GM18873 (cell line): ENCODE data around the gene EDN1.

Experiments
- ATAC-seq: cut with Tn5 transposase; IDR thresholded peaks from one replicate; pipeline ENCODE4 v1.9.1; 2021; ENCODE audit warnings: mild to moderate bottlenecking, moderate library complexity, moderate number of reproducible peaks; ENCODE audit not compliant: unreplicated experiment, low FRiP score

Gene EDN1

GRCh38 chr6:12289933-12290820, at the start of gene EDN1:
Gene EDN1 (plus strand): TSS chr6:12290361. CDS start chr6:12290630, 269 bp downstream.
- ATAC-seq = peak; percentile 65

- ATAC-seq = no peak
Observed at GRCh38 chr6:12241493-12242175, 48.5 kb upstream of the EDN1 start.

DNA sequence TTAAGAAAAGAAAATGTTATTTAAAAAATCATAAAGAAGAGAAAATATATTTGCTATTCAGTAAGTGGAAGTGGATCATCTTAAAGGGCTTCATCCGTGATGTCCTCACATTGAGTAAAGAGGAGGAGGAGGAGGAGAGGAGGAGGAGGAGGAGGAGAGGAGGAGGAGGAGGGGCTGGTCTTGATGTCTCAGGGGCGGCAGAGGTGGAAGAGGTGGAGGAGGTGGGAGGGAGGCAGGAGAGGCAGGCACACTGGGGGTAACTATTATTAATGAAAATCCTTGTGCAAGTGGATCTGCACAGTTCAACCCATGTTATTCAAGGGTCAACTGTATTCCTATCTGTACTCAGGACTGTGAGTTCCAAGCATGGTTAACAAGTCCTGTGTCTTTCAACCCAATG, 47.0 kb upstream of the EDN1 start:
- no peak for ATAC-seq

DNA sequence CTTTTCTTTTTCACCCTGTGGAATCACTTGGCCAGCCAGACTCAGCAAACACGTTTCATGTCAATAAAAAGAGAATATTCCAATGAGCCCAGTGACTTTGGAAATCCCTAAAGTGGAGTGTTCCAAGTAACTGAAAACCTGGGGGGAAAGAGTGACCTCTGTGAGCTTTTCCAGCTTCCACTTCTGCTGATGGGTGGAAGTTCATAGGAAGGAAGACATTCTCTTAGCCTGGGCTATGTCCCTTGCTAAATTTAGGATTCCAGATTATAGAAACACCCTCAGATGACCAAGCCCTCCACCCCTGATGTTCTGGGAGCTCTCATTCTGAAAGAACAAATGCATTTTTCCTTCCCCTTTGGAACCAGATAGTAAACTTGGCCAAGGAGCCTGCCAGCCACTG, 44.8 kb upstream of the EDN1 start:
- no peak for ATAC-seq

- ATAC-seq = no peak
Observed at GRCh38 chr6:12245763-12246718, 44.1 kb upstream of the EDN1 start.

DNA sequence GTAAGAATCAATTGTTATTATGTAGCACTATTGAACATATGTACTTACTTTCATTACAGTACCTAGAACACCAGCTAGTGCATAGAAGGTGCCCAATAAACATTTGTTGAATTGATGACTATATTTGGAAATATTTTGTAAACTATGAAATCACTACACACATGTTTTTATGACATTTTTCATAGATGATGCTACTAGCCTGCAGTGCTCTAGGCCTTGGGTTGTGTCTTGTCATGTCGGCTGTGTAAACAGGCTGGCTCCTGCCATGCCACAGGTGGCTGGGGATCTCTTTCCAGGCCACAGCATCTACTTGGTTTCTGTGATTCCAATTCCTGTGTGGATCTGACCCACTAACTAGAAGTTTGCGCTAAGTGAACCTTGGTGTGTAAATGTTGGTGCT, 43.3 kb upstream of the EDN1 start:
- no peak for ATAC-seq

- no peak for ATAC-seq
Observed at GRCh38 chr6:12249541-12250382, 40.4 kb upstream of the EDN1 start.

GRCh38 chr6:12250383-12250770, 39.8 kb upstream of the EDN1 start:
- no peak for ATAC-seq

- no peak for ATAC-seq
Observed at GRCh38 chr6:12254210-12254609, 36.0 kb upstream of the EDN1 start.

DNA sequence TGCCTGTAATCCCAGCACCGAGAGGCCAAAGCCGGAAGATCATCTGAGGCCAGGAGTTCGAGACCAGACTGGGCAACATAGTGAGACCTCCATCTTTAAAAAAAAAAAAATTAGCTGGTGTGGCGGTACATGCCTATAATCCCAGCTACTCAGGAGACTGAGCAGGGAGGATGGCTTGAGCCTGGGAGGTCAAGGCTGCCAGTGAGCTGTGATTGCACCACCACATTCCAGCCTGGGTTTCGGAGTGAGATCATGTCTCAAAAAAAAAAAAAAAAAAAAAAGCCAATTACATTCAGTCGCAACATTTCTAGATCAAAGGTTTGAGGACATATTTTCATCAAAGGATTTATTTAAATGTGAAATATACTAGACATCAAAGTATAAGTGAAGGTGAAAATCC, 32.0 kb upstream of the EDN1 start:
- no peak for ATAC-seq

DNA sequence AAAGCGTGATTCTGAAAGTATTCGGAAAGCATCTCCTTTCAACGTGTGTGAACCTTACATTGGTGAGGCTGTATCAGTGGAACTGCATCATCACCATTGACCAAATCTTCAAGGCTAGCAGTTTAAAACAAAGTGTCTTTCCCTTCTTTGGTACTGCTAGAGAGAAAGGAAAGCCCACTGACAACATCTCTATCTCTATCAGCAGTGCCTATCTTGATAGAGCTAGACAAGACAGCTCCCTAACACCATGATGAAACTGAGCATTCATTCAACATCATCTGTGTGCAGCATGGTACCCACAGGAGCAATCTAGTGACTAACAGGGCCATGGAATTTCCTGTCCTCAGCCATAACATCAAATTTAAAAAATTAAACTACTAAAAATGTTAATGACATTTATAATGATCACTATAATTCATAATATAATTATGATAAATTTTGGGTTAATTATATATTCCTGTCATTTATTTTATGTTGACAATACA, 31.5 kb upstream of the EDN1 start:
- ATAC-seq = no peak

- no peak for ATAC-seq
Observed at GRCh38 chr6:12260458-12261093, 29.6 kb upstream of the EDN1 start.

DNA sequence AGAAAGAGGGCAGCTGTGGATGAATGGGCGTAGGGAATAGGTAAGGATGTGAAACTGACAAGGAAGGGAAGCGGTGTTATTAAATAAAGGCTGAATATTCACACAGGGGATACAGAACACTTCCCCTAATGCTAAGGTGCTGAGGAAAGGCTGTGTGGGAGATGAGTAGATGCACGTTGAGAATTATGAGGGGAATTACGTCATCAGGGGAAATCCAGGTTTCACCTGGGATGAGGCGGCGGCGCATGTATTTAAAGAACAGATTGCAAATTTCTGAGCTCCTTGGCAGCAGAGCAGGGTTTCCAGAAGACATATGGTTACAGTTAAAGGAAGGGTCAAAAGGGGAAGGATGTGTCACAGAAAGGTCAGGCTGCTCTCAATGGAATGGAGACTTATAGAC, 28.7 kb upstream of the EDN1 start:
- ATAC-seq = no peak

DNA sequence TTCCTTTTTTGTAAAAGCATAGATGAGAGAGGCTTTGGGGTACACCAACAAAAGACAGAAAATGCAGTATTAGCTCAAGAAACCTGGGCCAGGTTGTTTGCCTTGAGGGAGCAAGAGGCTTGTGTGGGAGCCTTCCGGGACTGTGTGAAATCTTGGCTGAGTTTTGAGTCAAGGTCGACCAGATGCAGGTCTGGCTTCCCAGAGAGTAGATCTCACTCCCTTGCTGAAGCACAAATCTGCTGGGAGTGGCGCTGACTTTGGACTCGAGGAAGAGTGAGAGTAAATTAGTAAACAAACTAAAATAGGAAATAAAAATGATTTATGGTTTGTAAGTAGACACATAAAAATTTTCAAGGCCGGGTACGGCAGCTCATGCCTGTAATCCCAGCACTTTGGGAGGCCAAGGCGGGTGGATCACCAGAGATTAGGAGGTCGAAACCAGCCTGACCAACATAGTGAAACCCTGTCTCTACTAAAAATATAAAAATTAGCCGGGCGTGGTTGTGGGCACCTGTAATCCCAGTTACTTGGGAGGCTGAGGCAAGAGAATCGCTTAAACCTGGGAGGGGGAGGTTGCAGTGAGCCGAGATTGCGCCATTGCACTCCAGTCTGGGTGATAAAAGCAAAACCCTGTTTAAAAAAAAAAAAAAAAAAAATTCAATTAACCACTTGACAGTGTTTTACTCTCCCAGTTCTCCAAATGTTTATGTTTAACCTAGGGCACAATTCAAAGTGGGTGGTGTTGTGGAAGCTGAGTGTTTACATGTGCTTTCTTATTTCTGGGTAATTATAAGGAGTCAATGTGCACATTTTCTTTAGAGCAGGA, 27.7 kb upstream of the EDN1 start:
- no peak for ATAC-seq

DNA sequence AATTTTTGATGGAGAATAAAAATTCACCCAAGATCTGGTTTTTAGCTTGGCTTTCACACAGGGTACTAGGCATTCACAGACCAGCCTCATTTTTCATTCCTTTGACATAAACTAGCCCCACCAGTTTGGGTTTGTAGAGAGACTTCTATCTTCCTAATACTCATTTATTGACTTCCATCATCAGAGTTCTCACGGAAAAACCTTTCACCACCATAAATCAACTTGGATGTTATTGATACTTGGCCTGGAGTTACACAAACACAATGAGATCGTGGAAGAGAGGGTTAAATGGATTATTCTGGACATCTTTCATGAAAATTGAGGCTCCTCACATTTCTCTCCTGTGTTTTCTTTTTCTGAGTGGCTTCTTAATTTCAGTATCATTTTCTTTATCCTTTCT, 26.8 kb upstream of the EDN1 start:
- ATAC-seq = no peak

- no peak for ATAC-seq
Observed at GRCh38 chr6:12264671-12265070, 25.5 kb upstream of the EDN1 start.

DNA sequence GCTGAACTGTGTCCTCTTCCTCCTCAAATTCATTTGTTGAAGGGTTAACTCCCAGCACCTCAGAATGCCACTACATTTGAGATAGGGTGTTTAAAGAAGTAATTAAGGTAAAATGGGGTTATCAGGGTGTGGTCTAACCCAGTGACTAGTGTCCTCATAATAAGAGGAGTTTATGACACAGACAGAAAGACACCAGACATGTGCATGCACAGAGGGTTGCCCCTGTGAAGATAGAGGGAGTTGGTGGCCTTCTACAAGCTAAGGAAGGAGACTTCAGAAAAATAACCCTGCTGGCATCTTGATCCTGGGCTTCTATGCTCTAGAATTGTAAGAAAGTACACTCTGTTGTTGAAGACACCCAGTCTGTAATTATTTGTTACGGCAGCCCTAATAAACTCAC, 24.9 kb upstream of the EDN1 start:
- no peak for ATAC-seq

GRCh38 chr6:12265791-12266190, 24.4 kb upstream of the EDN1 start:
- no peak for ATAC-seq
